PFSK-1 (cell line): ENCODE data around the gene CTNND2.

Experiments used
- FOXP2 ChIP-seq: optimal IDR thresholded peaks from 2 replicates; pipeline ENCODE3; 2011; ENCODE audit warnings: borderline replicate concordance, control low read depth, inconsistent platforms; ENCODE audit not compliant: insufficient read depth; ENCODE audit errors: extremely low read length, extremely low read depth
- POLR2AphosphoS5 ChIP-seq: IDR thresholded peaks from 2 replicates; pipeline ENCODE4 v1.6.1; 2012; ENCODE audit warnings: low read depth, mild to moderate bottlenecking, control low read depth, low read length, moderate library complexity
- SIN3A ChIP-seq: IDR thresholded peaks from 2 replicates; pipeline ENCODE4 v1.6.1; 2012; ENCODE audit warnings: mild to moderate bottlenecking, low read length, moderate library complexity, borderline replicate concordance; ENCODE audit not compliant: insufficient read depth
- TAF1 ChIP-seq: IDR thresholded peaks from 2 replicates; pipeline ENCODE4 v1.6.1; 2012; ENCODE audit warnings: low read length, control low read depth, borderline replicate concordance; ENCODE audit not compliant: insufficient read depth
- TF ChIP-seq, protein P1 (sequence below), 2 experiments: IDR thresholded peaks; 2 replicates each; pipeline versions ENCODE4 v1.6.1 to v1.8.0; 2011 to 2012; ENCODE audit warnings: low read depth in 2 of 2, low read length in 2 of 2, control low read depth in 1 of 2, inconsistent platforms in 1 of 2, mild to moderate bottlenecking in 1 of 2, moderate library complexity in 1 of 2; ENCODE audit not compliant: insufficient read depth in 1 of 2

DNA sequence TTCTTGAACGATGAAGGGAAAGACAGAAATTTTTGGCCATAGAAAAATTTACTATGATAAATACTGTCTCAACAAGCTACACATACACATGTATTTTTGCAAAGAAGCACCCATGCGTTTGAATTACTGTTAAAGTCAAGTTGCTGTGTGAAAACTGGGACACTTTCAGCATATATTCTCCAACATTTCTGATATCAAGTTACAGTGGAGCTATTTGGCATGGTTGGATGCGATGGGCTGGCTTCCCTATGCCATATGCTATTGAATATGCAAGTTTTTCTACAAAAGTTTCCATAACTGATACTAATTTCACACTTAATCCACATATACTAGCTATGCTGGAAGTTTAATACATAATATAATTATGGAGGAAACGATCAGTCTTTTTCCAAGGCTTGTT lies 381.4 kb downstream of the CTNND2 start:
- TF ChIP-seq TAF1: no peak
- TF ChIP-seq, protein P1, sequence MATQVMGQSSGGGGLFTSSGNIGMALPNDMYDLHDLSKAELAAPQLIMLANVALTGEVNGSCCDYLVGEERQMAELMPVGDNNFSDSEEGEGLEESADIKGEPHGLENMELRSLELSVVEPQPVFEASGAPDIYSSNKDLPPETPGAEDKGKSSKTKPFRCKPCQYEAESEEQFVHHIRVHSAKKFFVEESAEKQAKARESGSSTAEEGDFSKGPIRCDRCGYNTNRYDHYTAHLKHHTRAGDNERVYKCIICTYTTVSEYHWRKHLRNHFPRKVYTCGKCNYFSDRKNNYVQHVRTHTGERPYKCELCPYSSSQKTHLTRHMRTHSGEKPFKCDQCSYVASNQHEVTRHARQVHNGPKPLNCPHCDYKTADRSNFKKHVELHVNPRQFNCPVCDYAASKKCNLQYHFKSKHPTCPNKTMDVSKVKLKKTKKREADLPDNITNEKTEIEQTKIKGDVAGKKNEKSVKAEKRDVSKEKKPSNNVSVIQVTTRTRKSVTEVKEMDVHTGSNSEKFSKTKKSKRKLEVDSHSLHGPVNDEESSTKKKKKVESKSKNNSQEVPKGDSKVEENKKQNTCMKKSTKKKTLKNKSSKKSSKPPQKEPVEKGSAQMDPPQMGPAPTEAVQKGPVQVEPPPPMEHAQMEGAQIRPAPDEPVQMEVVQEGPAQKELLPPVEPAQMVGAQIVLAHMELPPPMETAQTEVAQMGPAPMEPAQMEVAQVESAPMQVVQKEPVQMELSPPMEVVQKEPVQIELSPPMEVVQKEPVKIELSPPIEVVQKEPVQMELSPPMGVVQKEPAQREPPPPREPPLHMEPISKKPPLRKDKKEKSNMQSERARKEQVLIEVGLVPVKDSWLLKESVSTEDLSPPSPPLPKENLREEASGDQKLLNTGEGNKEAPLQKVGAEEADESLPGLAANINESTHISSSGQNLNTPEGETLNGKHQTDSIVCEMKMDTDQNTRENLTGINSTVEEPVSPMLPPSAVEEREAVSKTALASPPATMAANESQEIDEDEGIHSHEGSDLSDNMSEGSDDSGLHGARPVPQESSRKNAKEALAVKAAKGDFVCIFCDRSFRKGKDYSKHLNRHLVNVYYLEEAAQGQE (IDR thresholded peaks at IDR 0.05; ENCODE audit: insufficient read depth in 1 of 2, low read depth in 2 of 2, low read length in 2 of 2): no peak
- TF ChIP-seq SIN3A: no peak
- no peak for TF ChIP-seq FOXP2
- TF ChIP-seq POLR2AphosphoS5: no peak
